ENCODE results near the gene VPS26C. TPM values are rescaled to one million over a fixed set of nuclear protein-coding genes. Genes with fewer than 3 reads are reported as not detected.

Gene VPS26C
- total RNA-seq, 1 experiment from 2014 or later = 47.4 TPM

- intact Hi-C loops (cut with micrococcal nuclease; ENCODE audit: unreplicated experiment) = no loop called here
- CTCF ChIA-PET = no interaction called here
- in situ Hi-C loops (cut with HindIII; ENCODE audit: low pct_unique_long_range_greater_than_20kb, low sequenced_read_pairs) = no loop called here
- no peaks in the 10 kb centered on the region for H3K27me3 ChIP-seq (ENCODE audit: control insufficient read depth, insufficient read depth, low read length)
- peaks cover 3% of the 10 kb centered on the region; the same call in 1 of the 2 replicates for H3K4me1 ChIP-seq (ENCODE audit: control insufficient read depth, insufficient read depth, low read length)
- BruUV-seq (replicated peaks) = no TSS peak
- peaks cover 3% of the 10 kb centered on the region; the same call in 1 of the 2 replicates for H3K36me3 ChIP-seq (ENCODE audit: control insufficient read depth, insufficient read depth, low read length)
- ATAC-seq = peak; percentile 96
- DNase-seq (ENCODE audit: low read depth, low spot score) = peak; percentile 56
- peak overlapping the region; percentile 93 for H3K27ac ChIP-seq (ENCODE audit: low read length)
- H3K4me3 ChIP-seq (ENCODE audit: low read depth in 2 of 2, low read length in 2 of 2) = peak overlapping the region; percentile 59 to 72
- no peaks in the 10 kb centered on the region for H3K9me3 ChIP-seq (ENCODE audit: control insufficient read depth, insufficient read depth, low read depth, low read length)
- POLR2A ChIA-PET = interaction anchor here (0.6 kb wide), 1 partner anchor 375 kb away, joined by 4 read pairs; no protein-coding TSS in a partner anchor
- TF ChIP-seq CTCF (IDR thresholded peaks at IDR 0.05) = peak; percentile 51; the same call in 1 of the 2 replicates
- TF ChIP-seq TCF7L2 (IDR thresholded peaks at IDR 0.05; ENCODE audit: low read depth, low read length) = peak; percentile 44
- 0 out of 2 replicates have a peak, but pooled peaks have one; percentile 34 for TF ChIP-seq SIN3A (IDR thresholded peaks at IDR 0.05; ENCODE audit: borderline replicate concordance, insufficient read depth, low read depth, low read length)
- TF ChIP-seq POLR2AphosphoS5 (IDR thresholded peaks at IDR 0.05; ENCODE audit: low read depth, low read length) = peak; percentile 80; the same call in 1 of the 2 replicates
- TF ChIP-seq REST (IDR thresholded peaks at IDR 0.05; ENCODE audit: insufficient read depth in 1 of 2, low read depth in 2 of 2, low read length in 1 of 2) = no peak
These were observed 46.0 kb downstream of the VPS26C start for GRCh38 chr21:37220981-37221664.

GRCh38 chr21:37220433-37220980, 46.6 kb downstream of the VPS26C start:
- peak; percentile 80 for ATAC-seq
- in situ Hi-C loops (cut with HindIII; ENCODE audit: low pct_unique_long_range_greater_than_20kb, low sequenced_read_pairs) = no loop called here
- POLR2A ChIA-PET = interaction anchor here (0.6 kb wide), 1 partner anchor 374 kb away, joined by 4 read pairs; no protein-coding TSS in a partner anchor
- DNase-seq (ENCODE audit: low read depth, low spot score) = peak; percentile 13
- Histone ChIP-seq H3K27me3 (ENCODE audit: control insufficient read depth, insufficient read depth, low read length) (no peaks in the 10 kb centered on the region), H3K36me3 (ENCODE audit: control insufficient read depth, insufficient read depth, low read length) (peaks cover 3% of the 10 kb centered on the region; the same call in 1 of the 2 replicates), H3K9me3 (ENCODE audit: control insufficient read depth, insufficient read depth, low read depth, low read length) (no peaks in the 10 kb centered on the region), H3K4me1 (ENCODE audit: control insufficient read depth, insufficient read depth, low read length) (peaks cover 3% of the 10 kb centered on the region; the same call in 1 of the 2 replicates), H3K27ac (ENCODE audit: low read length) (peak overlapping the region; percentile 93), H3K4me3 (ENCODE audit: low read depth in 2 of 2, low read length in 2 of 2) (peak overlapping the region; percentile 59 to 72)
- TF ChIP-seq POLR2AphosphoS5 (IDR thresholded peaks at IDR 0.05; ENCODE audit: low read depth, low read length) (no peak), CTCF (IDR thresholded peaks at IDR 0.05) (no peak; the same call in 1 of the 2 replicates), SIN3A (IDR thresholded peaks at IDR 0.05; ENCODE audit: borderline replicate concordance, insufficient read depth, low read depth, low read length) (no peak), TCF7L2 (IDR thresholded peaks at IDR 0.05; ENCODE audit: low read depth, low read length) (no peak), REST (IDR thresholded peaks at IDR 0.05; ENCODE audit: insufficient read depth in 1 of 2, low read depth in 2 of 2, low read length in 1 of 2) (no peak)
- CTCF ChIA-PET = no interaction called here
- intact Hi-C loops (cut with micrococcal nuclease; ENCODE audit: unreplicated experiment) = no loop called here
- no TSS peak for BruUV-seq (replicated peaks)

Measured in Panc1 (cell line).